HG02973 (cell line): ENCODE measurements around the gene CD70.
"Not testable (repeated sequence)": the region's sequence is repeated elsewhere in the genome, so short reads cannot be mapped to it uniquely, and the experiment has no call there.

Source experiments
- ATAC-seq: cut with Tn5 transposase; IDR thresholded peaks from one replicate; pipeline ENCODE4 v1.9.1; 2021; ENCODE audit warnings: moderate library complexity; ENCODE audit not compliant: unreplicated experiment

Gene CD70

GRCh38 chr19:6598254-6598892 lies 7.4 kb upstream of the CD70 start:
- not testable (repeated sequence) for ATAC-seq

GRCh38 chr19:6597471-6598253 lies 6.7 kb upstream of the CD70 start:
- not testable (repeated sequence) for ATAC-seq

GRCh38 chr19:6596621-6597020 lies 5.7 kb upstream of the CD70 start:
- ATAC-seq = no peak

- no peak for ATAC-seq
These were observed 2.9 kb upstream of the CD70 start for GRCh38 chr19:6593651-6594416.

GRCh38 chr19:6590258-6590826 lies 608 bp downstream of the CD70 start:
- ATAC-seq = peak; percentile 14

GRCh38 chr19:6589711-6590257 lies 1.2 kb downstream of the CD70 start:
- ATAC-seq = no peak

- ATAC-seq = no peak
These were observed 2.2 kb downstream of the CD70 start for GRCh38 chr19:6588508-6589345.

GRCh38 chr19:6587998-6588507 lies 2.9 kb downstream of the CD70 start:
- ATAC-seq = no peak

- no peak for ATAC-seq
These were observed 3.7 kb downstream of the CD70 start for GRCh38 chr19:6587093-6587820.

- no peak for ATAC-seq
These were observed 4.2 kb downstream of the CD70 start for GRCh38 chr19:6586726-6587092.

- ATAC-seq = no peak
These were observed 4.9 kb downstream of the CD70 start for GRCh38 chr19:6586056-6586455.

GRCh38 chr19:6582515-6583484 lies 8.2 kb downstream of the CD70 start:
- not testable (repeated sequence) for ATAC-seq

GRCh38 chr19:6580313-6580712 lies 10.6 kb downstream of the CD70 start:
- no peak for ATAC-seq

- ATAC-seq = no peak
These were observed 11.3 kb downstream of the CD70 start for GRCh38 chr19:6579450-6580178.

GRCh38 chr19:6577476-6578125 lies 13.3 kb downstream of the CD70 start:
- peak; percentile 64 for ATAC-seq

- no peak for ATAC-seq
These were observed 14.0 kb downstream of the CD70 start for GRCh38 chr19:6576869-6577475.

- no peak for ATAC-seq
These were observed 17.6 kb downstream of the CD70 start for GRCh38 chr19:6573350-6573749.
